AG08396 (cell line): Measurements from ENCODE around the gene DXO.
"Not testable (repeated sequence)": the region's sequence is repeated elsewhere in the genome, so short reads cannot be mapped to it uniquely, and the experiment has no call there.

Experiments
- DNase-seq: peaks from one replicate; pipeline ENCODE4 v3.0.0; 2012; ENCODE audit warnings: low spot score, mixed read lengths

DXO gene

DNA sequence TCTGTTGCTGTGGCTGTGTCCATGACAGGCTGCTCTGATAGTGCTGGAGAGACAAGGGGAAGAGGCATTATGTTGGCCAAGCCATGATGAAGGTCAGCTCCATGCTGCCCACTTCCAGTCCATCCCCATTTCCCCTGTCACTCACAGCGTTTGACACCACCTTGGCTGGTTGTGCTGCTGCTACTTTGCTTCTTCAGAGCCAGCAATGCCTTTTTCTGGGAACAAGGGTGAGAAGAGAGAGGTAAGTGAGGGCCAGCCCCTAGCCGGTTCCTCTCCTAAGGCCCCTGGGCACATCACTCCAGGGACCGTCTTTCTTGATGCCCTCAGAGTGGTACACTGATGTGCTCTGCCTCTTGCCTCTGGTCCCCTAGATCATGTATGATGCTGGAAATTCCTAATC is 15.1 kb downstream of the DXO start:
- DNase-seq: no peak

DNA sequence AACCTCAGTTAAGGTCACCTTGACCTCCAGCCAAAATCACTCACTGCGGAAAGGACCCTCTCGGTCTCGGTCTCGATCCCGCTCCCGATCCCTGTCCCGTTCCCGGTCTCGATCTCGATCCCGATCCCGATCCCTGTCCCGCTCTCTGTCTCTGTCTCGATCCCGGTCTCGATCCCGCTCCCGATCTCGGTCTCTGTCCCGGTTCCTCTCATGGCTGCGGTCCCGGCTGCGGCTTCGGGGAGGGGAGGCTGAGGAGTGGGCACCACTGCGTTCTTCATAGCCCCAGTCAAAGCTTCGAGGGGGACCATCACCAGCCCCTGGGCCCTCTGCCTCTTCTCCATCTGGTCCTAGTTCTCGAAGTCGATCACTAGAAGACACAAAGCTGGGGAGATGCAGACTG is 17.4 kb downstream of the DXO start:
- no peak for DNase-seq

DNA sequence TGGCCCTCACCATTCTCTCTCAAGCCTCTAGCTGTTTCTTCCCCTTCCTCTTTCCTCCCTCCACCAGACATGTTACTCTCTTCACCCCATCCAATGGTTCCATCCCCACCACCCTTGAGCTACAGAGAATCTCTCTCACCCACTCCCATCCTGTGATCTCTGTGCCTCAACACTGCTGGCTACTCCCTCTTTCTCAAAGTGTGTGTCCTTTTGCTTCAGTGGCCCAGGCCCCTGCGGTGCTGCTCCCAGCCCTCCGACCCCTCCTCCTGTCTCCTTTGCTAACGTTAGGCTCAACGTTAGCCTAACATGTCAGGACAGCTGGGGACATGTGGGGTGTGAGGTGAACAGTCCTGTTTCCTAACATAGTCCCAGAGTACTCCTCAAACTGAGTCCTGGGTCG is 19.0 kb downstream of the DXO start:
- DNase-seq: no peak

DNA sequence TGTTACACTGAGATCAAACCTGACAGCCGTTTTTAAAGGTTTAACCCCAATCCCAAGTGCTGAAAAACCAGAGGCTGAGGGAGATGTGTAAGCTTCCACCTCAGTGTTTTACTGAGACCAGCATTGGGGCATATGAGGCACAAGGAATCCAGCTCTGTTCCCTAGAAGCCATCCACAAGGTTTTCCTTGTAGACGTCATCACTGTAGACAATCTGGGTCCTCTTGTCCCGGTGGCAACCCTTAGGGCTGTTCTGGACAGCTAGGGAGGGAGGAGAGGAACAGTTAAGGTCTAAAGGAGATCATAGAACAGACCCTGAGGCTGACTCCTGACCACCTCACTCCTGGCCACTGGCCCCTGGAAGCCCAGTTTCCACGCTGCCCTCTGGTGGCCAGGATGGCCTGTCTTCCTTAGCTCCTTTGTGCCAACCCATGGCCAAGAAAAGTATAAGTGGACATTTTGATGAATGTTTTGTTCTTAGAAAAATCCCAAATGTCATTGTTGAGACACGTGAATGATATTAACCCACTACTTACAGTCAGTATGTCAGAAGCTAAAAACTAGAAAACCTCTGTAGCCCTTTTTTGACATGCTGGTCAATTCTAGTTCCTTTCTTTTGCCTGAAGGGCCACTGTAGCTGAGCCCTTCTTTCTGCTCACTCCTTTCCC is 19.7 kb downstream of the DXO start:
- peak; percentile 81 for DNase-seq

DNA sequence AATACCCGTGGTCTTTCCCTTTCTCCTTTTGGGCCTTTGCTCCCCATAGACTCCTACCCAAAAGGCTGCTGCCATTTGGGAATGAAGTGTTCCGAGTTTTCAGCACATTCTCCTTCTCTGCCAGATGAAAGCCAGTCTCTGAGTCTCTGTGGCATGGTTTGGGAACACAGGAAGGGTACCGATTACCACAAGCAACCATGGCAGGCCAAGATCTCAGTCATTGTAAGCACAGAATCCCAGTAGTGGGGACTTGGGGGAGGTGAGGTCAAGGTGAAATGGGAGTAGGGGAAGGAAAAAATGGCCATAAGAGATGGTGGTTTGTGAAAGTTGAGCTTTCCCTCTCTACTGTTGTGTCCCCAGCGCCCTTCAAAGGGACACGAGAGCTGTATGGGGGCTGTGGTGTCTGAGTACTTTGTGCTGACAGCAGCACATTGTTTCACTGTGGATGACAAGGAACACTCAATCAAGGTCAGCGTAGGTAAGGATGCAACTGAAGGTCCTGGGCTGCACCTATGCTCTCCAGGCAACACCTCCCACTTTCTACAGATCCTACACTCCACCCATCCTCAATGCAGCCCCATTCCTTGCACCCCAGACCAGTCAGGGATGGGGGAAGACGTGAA is 21.9 kb downstream of the DXO start:
- DNase-seq: no peak

DNA sequence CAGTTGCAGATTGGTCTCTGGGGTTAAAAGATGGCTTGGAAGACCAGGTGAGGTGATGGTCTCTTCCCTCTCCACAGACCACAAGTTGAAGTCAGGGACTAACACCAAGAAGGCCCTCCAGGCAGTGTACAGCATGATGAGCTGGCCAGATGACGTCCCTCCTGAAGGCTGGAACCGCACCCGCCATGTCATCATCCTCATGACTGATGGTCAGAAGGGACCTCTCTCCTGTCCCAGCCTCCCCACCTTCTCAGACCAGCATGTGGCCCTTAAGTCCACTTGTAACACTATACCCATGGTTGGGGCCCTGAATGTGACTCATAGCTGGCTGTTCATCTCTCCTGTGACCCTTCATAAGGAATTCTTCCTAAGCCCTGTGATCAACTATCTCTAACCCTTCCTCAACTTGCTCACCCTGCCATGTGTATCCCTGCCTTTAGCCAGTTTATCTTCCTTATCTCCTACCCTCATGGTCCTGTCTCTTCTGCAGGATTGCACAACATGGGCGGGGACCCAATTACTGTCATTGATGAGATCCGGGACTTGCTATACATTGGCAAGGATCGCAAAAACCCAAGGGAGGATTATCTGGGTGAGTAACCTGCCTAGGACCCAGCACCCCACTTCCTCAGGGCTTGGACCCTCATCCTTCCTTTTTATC is 23.1 kb downstream of the DXO start:
- DNase-seq: no peak

DNA sequence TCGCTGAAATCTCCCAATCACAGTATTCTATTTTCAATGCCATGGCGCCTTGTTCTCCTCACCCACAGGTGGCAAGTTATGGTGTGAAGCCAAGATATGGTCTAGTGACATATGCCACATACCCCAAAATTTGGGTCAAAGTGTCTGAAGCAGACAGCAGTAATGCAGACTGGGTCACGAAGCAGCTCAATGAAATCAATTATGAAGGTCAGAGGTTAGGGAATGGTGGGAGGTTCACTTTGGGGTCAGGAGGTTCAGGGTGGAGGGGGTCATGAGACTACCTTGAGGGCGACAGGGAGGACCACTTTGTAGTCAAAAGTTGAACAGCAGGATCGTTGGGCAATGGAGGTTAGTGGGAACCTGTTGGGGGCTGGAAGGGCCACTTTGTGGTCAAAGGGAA is 23.6 kb downstream of the DXO start:
- DNase-seq: no peak

DNA sequence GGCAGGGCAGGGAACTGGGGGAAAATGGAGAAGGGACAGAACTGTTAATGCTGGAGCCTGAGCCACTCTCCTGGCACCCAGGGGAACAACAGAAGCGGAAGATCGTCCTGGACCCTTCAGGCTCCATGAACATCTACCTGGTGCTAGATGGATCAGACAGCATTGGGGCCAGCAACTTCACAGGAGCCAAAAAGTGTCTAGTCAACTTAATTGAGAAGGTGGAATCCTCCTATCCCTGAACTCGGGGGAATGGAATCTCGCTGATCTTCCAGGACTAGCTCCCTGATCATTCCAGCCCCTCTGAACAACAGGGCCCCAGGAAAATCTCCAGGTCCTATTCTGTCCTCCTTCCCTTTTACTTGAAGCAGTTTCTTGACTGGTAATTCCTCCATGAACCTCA is 24.1 kb downstream of the DXO start:
- no peak for DNase-seq

DNA sequence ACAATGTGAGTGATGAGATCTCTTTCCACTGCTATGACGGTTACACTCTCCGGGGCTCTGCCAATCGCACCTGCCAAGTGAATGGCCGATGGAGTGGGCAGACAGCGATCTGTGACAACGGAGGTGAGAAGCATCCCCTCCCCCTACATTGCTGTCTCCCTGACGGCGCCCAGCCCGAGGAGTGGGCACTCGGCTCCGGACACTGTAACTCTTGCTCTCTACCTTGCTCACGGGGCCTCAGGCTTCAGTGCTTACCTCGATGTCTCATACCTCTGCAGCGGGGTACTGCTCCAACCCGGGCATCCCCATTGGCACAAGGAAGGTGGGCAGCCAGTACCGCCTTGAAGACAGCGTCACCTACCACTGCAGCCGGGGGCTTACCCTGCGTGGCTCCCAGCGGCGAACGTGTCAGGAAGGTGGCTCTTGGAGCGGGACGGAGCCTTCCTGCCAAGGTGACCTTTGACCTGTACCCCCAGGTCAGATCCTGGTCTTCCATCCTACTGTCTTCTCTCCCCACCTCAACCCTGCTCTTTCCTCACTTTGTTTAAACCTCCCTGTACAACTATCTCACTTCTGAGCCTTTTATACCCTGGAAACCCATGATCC is 24.8 kb downstream of the DXO start:
- no peak for DNase-seq

DNA sequence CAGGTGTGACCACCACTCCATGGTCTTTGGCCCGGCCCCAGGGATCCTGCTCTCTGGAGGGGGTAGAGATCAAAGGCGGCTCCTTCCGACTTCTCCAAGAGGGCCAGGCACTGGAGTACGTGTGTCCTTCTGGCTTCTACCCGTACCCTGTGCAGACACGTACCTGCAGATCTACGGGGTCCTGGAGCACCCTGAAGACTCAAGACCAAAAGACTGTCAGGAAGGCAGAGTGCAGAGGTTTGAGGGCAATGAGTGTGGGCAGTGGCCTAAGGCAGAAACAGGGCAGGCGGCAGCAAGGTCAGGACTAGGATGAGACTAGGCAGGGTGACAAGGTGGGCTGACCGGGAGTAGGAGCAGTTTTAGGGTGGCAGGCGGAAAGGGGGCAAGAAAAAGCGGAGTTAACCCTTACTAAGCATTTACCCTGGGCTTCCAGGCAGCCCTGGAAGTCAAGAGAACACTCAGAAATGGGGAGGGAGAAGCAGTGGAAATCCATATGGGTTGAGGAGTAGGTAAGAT is 25.5 kb downstream of the DXO start:
- DNase-seq: no peak

DNA sequence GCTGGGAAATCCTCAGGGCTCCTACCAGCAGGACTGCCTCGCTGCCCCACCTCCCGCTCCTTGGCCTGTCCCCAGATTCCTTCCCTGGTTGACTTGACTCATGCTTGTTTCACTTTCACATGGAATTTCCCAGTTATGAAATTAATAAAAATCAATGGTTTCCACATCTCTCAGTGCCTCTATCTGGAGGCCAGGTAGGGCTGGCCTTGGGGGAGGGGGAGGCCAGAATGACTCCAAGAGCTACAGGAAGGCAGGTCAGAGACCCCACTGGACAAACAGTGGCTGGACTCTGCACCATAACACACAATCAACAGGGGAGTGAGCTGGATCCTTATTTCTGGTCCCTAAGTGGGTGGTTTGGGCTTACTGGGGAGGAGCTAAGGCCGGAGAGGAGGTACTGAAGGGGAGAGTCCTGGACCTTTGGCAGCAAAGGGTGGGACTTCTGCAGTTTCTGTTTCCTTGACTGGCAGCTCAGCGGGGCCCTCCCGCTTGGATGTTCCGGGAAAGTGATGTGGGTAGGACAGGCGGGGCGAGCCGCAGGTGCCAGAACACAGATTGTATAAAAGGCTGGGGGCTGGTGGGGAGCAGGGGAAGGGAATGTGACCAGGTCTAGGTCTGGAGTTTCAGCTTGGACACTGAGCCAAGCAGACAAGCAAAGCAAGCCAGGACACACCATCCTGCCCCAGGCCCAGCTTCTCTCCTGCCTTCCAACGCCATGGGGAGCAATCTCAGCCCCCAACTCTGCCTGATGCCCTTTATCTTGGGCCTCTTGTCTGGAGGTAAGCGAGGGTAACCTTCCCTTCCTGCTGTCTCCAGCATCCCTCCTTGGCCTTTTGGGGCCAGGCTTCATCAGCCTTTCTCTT is 26.2 kb downstream of the DXO start, which contains the start of gene CFB:
Gene CFB (plus strand): TSS at position 589 of the 863 bp plus-strand sequence. CDS start 127 bp downstream, at position 716.
- peak; percentile 88 for DNase-seq

DNA sequence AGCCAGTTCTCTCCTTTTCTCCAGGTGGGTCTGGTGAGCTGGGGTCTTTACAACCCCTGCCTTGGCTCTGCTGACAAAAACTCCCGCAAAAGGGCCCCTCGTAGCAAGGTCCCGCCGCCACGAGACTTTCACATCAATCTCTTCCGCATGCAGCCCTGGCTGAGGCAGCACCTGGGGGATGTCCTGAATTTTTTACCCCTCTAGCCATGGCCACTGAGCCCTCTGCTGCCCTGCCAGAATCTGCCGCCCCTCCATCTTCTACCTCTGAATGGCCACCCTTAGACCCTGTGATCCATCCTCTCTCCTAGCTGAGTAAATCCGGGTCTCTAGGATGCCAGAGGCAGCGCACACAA is 26.8 kb downstream of the DXO start:
- no peak for DNase-seq

DNA sequence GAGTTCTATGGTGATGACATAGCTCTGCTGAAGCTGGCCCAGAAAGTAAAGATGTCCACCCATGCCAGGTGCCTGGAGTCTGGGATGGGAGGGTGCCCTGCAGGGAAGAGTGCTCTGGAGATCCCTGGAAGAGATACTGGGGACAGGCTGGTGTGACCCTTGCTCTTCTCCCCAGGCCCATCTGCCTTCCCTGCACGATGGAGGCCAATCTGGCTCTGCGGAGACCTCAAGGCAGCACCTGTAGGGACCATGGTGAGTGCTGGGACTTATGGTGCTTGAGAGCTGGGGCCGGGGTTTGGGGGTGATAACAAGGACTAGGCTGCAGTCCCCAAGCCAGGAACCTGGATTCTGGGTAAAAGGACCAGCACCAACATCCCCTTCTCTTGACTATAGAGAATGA is 28.2 kb downstream of the DXO start:
- no peak for DNase-seq

DNA sequence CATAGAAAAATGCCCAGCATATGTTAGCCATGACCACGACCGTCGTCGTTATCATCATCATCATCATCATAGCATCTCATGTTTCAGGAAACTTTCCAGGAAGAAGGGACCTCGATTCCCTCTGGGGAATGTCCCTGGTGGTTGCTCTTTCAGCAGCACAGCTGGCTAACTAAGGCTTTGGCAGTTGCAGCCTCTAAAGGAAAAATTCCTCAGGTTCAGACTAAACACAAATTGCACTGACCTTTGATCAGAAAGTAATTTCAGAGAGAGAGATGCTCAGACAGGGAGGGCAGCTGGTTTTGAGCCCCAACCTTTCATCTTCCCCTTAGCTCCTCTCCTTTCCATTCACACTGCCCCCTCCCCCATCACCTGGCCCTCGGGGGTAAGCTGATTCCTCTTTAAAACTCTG is 31.7 kb downstream of the DXO start:
- peak; percentile 42 for DNase-seq

DNA sequence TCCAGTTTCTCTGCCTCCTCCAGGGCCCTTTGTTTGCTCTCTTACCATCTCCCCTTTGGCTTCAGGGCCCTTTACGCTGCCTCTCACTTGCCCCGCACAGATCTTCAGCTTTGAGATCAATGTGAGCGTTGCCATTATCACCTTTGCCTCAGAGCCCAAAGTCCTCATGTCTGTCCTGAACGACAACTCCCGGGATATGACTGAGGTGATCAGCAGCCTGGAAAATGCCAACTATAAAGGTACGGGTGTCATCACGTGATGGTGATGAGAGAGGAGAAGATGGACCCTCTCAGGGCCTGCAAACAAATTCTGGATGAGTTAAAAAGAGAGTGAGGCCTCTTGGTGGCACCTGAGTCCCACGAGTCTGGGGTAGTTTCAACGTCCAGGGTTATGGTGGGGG is 36.1 kb downstream of the DXO start:
- DNase-seq: no peak

DNA sequence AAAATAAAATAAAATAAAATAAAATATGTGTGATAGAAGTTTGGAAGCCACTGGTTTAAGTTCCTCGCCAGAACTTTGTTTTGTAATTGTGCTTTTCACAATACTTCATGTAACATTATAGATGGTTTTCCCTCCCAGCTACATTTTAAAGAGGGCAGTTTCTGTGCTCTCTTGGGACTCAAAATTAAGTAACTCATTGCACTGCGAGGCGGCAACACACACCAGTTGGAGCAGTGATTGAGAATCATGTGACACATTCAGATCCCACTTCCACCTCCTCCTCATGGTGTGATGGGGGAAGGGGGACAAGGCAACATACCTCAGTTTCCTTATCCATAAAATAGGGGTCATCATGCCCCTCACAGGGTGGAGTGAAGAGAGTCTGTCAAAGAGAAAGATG is 36.9 kb downstream of the DXO start:
- no peak for DNase-seq

DNA sequence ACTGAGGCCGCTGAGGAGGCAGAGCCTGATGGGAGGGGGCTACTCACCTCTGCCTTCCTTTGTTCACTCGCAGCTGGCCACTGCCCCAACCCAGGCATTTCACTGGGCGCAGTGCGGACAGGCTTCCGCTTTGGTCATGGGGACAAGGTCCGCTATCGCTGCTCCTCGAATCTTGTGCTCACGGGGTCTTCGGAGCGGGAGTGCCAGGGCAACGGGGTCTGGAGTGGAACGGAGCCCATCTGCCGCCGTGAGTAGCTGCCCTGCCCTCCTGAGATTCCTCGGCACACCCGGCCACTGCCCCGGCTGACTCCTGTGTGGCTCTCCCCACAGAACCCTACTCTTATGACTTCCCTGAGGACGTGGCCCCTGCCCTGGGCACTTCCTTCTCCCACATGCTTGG is 38.4 kb downstream of the DXO start:
- DNase-seq: no peak

DNA sequence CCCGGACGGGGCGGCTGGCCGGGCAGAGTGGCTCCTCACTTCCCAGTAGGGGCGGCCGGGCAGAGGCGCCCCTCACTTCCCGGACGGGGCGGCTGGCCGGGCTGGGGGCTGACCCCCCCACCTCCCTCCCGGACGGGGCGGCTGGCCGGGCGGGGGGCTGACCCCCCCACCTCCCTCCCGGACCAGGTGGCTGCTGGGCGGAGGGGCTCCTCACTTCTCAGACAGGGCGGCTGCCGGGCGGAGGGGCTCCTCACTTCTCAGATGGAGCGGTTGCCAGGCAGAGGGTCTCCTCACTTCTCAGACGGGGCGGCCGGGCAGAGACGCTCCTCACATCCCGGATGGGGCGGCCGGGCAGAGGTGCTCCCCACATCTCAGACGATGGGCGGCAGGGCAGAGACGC is 39.8 kb downstream of the DXO start:
- not testable (repeated sequence) for DNase-seq

DNA sequence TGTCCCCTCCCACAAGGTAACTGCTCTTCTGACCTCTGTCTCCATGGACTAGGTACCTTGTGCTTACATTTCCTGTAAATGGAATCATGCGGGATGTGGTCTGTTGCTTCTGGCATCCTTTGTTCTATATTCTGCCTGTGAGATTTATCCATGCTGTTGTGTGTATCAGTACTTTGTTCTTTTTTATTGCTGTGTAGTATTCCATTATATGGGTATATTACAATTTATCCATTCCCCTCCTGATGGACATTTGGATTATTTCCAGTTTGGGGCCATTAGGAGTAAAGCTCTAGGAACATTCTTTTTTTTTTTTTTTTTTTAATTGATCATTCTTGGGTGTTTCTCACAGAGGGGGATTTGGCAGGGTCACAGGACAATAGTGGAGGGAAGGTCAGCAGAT is 41.0 kb downstream of the DXO start:
- no peak for DNase-seq

DNA sequence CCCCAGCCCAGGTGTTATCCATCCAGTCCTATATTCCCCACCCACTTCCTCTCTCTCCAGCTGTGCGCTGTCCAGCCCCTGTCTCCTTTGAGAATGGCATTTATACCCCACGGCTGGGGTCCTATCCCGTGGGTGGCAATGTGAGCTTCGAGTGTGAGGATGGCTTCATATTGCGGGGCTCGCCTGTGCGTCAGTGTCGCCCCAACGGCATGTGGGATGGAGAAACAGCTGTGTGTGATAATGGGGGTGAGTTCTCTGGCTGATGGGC is 43.3 kb downstream of the DXO start:
- no peak for DNase-seq

DNA sequence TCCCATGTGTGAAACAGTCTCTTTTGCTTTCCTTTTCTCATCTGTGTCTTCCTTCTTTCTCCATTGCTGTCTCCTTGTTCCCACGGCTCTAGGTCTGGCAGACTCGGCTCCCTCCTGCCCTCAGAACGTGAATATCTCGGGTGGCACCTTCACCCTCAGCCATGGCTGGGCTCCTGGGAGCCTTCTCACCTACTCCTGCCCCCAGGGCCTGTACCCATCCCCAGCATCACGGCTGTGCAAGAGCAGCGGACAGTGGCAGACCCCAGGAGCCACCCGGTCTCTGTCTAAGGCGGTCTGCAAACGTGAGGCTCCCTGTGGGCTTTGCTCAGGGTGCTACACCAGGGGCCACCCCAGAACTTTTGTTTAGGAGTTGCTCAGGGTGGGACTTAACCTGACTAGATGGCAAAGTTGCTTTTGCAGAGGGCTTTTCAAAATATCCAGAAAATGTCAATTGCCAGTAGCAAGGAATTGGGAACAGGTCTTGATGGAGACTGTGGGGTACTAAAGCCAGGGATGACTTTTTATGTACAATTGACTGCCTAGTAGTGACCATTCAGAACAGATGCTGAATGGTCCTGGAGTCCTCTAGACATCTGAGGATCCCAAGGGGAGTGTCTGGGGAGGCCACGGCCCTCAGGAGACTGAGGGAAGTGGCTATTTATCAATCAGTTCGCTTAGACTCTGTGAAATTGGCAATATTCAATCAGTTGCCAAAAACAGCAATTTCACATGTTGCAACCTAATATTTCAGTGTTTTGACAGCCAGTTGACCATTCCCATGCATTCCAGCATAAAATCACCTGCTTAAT is 43.9 kb downstream of the DXO start:
- no peak for DNase-seq
